HepG2 (cell line): Measurements from ENCODE around the gene IRF3. TPM values are rescaled to one million over a fixed set of nuclear protein-coding genes. Genes with fewer than 3 reads are reported as not detected.

Experiments
- CEBPZ ChIP-seq: IDR thresholded peaks from 2 replicates; pipeline ENCODE4 v1.6.1; 2012; ENCODE audit warnings: low read length, improper control_type of control experiment
- FOXO4 ChIP-seq: sonication (generic); formaldehyde crosslinking; conservative IDR thresholded peaks from 2 replicates; pipeline ENCODE4 v1.8.1; 2023; ENCODE audit warnings: missing genetic modification reagents
- GPBP1L1 ChIP-seq: sonication (generic); formaldehyde crosslinking; IDR thresholded peaks from 2 replicates; pipeline ENCODE4 v1.5.0; 2020; ENCODE audit warnings: mild to moderate bottlenecking, missing genetic modification reagents
- HMGA1 ChIP-seq: sonication (generic); formaldehyde crosslinking; conservative IDR thresholded peaks from 2 replicates; pipeline ENCODE4 v1.4.0; 2020; ENCODE audit warnings: missing genetic modification reagents
- MLLT10 ChIP-seq: sonication (generic); formaldehyde crosslinking; IDR thresholded peaks from 2 replicates; pipeline ENCODE4 v1.4.0; 2020; ENCODE audit warnings: missing genetic modification reagents
- MNT ChIP-seq: fragments of 450-650 bp; IDR thresholded peaks from 2 replicates; pipeline ENCODE4 v1.6.1; 2016
- MXD4 ChIP-seq: IDR thresholded peaks from 2 replicates; pipeline ENCODE4 v1.6.1; 2016; ENCODE audit warnings: mild to moderate bottlenecking, missing biosample characterization, missing genetic modification reagents
- NR3C1 ChIP-seq: sonication (generic); formaldehyde crosslinking; IDR thresholded peaks from 2 replicates; pipeline ENCODE4 v1.4.0; 2020; ENCODE audit warnings: missing genetic modification reagents
- PBX3 ChIP-seq: sonication (generic); formaldehyde crosslinking; IDR thresholded peaks from 2 replicates; pipeline ENCODE4 v1.8.1; 2023; ENCODE audit warnings: missing genetic modification reagents, inconsistent platforms, borderline replicate concordance
- RBFOX2 ChIP-seq: fragments of 200-400 bp; formaldehyde crosslinking; IDR thresholded peaks from 2 replicates; pipeline ENCODE4 v1.6.1; 2017; ENCODE audit warnings: low read depth, mild to moderate bottlenecking, low read length
- SNRNP70 ChIP-seq: fragments of 200-400 bp; formaldehyde crosslinking; IDR thresholded peaks from 2 replicates; pipeline ENCODE4 v1.6.1; 2017; ENCODE audit warnings: mild to moderate bottlenecking, low read depth, low read length, moderate library complexity
- THRA ChIP-seq: sonication (generic); formaldehyde crosslinking; IDR thresholded peaks from 2 replicates; pipeline ENCODE4 v1.4.0; 2020; ENCODE audit warnings: missing genetic modification reagents, borderline replicate concordance
- ZNF720 ChIP-seq: sonication (generic); formaldehyde crosslinking; IDR thresholded peaks from 2 replicates; pipeline ENCODE4 v1.4.0; 2020; ENCODE audit warnings: missing genetic modification reagents
- ZNF773 ChIP-seq: sonication (generic); formaldehyde crosslinking; IDR thresholded peaks from 2 replicates; pipeline ENCODE4 v1.4.0; 2020; ENCODE audit warnings: missing genetic modification reagents, borderline replicate concordance
- polyA plus RNA-seq, 8 experiments: library from polyadenylated mRNA; depleted of rRNA in 3 of 8; stranded (reverse) in 7 of 8; unstranded in 1 of 8; fragments of >200 nt; fragmentation: Illumina TruSeq in 4 of 8; extraction: Trizol in 4 of 8; gene quantifications; 2 replicates each; pipeline versions ENCODE4 v1.2.1 to v1.2.3, GENCODE V29; 2011 to 2016; ENCODE audit warnings: low read depth in 4 of 8, missing spikeins in 1 of 8, mixed read lengths in 1 of 8; ENCODE audit not compliant: insufficient read depth in 1 of 8
- total RNA-seq, 5 experiments: library from RNA; depleted of rRNA; stranded (reverse); fragments of >200 nt; fragmentation: Illumina TruSeq; extraction: Trizol; gene quantifications; 2 replicates each; pipeline ENCODE4 v1.2.3, GENCODE V29; 2016; ENCODE audit warnings: low read depth in 1 of 5
- TF ChIP-seq, protein P1 (sequence below): sonication (generic); formaldehyde crosslinking; IDR thresholded peaks from 2 replicates; pipeline ENCODE4 v1.4.0; 2020; ENCODE audit warnings: low read depth, mild to moderate bottlenecking, missing genetic modification reagents

Gene IRF3
- total and polyA plus RNA-seq, 2 of the 13 experiments (the other 11 are each of a cell fraction or from before 2014, with no cell fraction given): 61.9 to 65.5 TPM

- TF ChIP-seq, protein P1, sequence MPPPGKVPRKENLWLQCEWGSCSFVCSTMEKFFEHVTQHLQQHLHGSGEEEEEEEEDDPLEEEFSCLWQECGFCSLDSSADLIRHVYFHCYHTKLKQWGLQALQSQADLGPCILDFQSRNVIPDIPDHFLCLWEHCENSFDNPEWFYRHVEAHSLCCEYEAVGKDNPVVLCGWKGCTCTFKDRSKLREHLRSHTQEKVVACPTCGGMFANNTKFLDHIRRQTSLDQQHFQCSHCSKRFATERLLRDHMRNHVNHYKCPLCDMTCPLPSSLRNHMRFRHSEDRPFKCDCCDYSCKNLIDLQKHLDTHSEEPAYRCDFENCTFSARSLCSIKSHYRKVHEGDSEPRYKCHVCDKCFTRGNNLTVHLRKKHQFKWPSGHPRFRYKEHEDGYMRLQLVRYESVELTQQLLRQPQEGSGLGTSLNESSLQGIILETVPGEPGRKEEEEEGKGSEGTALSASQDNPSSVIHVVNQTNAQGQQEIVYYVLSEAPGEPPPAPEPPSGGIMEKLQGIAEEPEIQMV (CRISPR knock-in tag): no peak
- TF ChIP-seq RBFOX2: peak; percentile 93
- no peak for TF ChIP-seq NR3C1 (CRISPR knock-in tag)
- peak; percentile 28; the same call in 1 of the 2 replicates for TF ChIP-seq THRA (CRISPR knock-in tag)
- no peak for TF ChIP-seq FOXO4 (CRISPR knock-in tag)
- peak; percentile 56 for TF ChIP-seq MNT
- no peak for TF ChIP-seq HMGA1 (CRISPR knock-in tag)
- no peak for TF ChIP-seq CEBPZ
- TF ChIP-seq ZNF720: no peak
- TF ChIP-seq MLLT10 (CRISPR knock-in tag): no peak
- no peak for TF ChIP-seq ZNF773 (CRISPR knock-in tag)
- TF ChIP-seq GPBP1L1: no peak
- no peak for TF ChIP-seq PBX3 (CRISPR knock-in tag)
- no peak for TF ChIP-seq SNRNP70
- TF ChIP-seq MXD4 (CRISPR knock-in tag): no peak
Observed at GRCh38 chr19:49641688-49642491, 23.8 kb downstream of the IRF3 start, which contains the start of gene SCAF1 (continued).
